ENCODE measurements around the gene SHISA7.

Gene SHISA7

GRCh38 chr19:55486971-55487923, 44.1 kb upstream of the SHISA7 start (continued):
- no peak for TF ChIP-seq ZNF610 (tag by site-specific recombination; IDR thresholded peaks at IDR 0.05; ENCODE audit: borderline replicate concordance)
- no peak for TF ChIP-seq ZNF214 (tag by site-specific recombination; IDR thresholded peaks at IDR 0.05; ENCODE audit: borderline replicate concordance)
- peak; percentile 82; the same call in 1 of the 2 replicates for TF ChIP-seq BCL11B (tag by site-specific recombination; IDR thresholded peaks at IDR 0.05; ENCODE audit: low read depth)
- TF ChIP-seq ZNF843 (tag by site-specific recombination; IDR thresholded peaks at IDR 0.05): 0 out of 2 replicates have a peak, but pooled peaks have one; percentile 27
- TF ChIP-seq, protein P1, sequence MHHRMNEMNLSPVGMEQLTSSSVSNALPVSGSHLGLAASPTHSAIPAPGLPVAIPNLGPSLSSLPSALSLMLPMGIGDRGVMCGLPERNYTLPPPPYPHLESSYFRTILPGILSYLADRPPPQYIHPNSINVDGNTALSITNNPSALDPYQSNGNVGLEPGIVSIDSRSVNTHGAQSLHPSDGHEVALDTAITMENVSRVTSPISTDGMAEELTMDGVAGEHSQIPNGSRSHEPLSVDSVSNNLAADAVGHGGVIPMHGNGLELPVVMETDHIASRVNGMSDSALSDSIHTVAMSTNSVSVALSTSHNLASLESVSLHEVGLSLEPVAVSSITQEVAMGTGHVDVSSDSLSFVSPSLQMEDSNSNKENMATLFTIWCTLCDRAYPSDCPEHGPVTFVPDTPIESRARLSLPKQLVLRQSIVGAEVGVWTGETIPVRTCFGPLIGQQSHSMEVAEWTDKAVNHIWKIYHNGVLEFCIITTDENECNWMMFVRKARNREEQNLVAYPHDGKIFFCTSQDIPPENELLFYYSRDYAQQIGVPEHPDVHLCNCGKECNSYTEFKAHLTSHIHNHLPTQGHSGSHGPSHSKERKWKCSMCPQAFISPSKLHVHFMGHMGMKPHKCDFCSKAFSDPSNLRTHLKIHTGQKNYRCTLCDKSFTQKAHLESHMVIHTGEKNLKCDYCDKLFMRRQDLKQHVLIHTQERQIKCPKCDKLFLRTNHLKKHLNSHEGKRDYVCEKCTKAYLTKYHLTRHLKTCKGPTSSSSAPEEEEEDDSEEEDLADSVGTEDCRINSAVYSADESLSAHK (tag by site-specific recombination; IDR thresholded peaks at IDR 0.05): peak; percentile 32; the same call in 1 of the 2 replicates
- no peak for TF ChIP-seq ZNF624 (tag by site-specific recombination; IDR thresholded peaks at IDR 0.05)
- peak; percentile 87 for TF ChIP-seq KLF16 (tag by site-specific recombination; IDR thresholded peaks at IDR 0.05)
- no peak for TF ChIP-seq ZNF585B (tag by site-specific recombination; IDR thresholded peaks at IDR 0.05)
- TF ChIP-seq, protein P2, sequence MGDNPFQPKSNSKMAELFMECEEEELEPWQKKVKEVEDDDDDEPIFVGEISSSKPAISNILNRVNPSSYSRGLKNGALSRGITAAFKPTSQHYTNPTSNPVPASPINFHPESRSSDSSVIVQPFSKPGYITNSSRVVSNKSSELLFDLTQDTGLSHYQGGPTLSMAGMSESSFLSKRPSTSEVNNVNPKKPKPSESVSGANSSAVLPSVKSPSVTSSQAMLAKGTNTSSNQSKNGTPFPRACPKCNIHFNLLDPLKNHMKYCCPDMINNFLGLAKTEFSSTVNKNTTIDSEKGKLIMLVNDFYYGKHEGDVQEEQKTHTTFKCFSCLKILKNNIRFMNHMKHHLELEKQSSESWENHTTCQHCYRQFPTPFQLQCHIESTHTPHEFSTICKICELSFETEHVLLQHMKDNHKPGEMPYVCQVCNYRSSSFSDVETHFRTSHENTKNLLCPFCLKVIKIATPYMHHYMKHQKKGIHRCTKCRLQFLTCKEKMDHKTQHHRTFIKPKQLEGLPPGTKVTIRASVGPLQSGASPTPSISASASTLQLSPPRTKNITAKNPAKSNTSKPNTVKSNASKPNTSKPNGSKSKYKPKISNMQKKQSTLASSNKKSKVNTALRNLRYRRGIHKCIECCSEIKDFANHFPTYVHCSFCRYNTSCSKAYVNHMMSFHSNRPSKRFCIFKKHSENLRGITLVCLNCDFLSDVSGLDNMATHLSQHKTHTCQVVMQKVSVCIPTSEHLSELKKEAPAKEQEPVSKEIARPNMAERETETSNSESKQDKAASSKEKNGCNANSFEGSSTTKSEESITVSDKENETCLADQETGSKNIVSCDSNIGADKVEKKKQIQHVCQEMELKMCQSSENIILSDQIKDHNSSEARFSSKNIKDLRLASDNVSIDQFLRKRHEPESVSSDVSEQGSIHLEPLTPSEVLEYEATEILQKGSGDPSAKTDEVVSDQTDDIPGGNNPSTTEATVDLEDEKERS (tag by site-specific recombination; IDR thresholded peaks at IDR 0.05): peak; percentile 30; the same call in 1 of the 2 replicates
- TF ChIP-seq ZEB2 (tag by site-specific recombination; IDR thresholded peaks at IDR 0.05): peak; percentile 75
- TF ChIP-seq GLIS1 (tag by site-specific recombination; IDR thresholded peaks at IDR 0.05): peak; percentile 68
- TF ChIP-seq ZNF23 (tag by site-specific recombination; IDR thresholded peaks at IDR 0.05; ENCODE audit: borderline replicate concordance): no peak
- TF ChIP-seq, protein P3, sequence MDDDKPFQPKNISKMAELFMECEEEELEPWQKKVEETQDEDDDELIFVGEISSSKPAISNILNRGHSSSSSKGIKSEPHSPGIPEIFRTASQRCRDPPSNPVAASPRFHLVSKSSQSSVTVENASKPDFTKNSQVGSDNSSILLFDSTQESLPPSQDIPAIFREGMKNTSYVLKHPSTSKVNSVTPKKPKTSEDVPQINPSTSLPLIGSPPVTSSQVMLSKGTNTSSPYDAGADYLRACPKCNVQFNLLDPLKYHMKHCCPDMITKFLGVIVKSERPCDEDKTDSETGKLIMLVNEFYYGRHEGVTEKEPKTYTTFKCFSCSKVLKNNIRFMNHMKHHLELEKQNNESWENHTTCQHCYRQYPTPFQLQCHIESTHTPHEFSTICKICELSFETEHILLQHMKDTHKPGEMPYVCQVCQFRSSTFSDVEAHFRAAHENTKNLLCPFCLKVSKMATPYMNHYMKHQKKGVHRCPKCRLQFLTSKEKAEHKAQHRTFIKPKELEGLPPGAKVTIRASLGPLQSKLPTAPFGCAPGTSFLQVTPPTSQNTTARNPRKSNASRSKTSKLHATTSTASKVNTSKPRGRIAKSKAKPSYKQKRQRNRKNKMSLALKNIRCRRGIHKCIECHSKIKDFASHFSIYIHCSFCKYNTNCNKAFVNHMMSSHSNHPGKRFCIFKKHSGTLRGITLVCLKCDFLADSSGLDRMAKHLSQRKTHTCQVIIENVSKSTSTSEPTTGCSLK (tag by site-specific recombination; IDR thresholded peaks at IDR 0.05): no peak
- no peak for TF ChIP-seq ZSCAN16 (tag by site-specific recombination; IDR thresholded peaks at IDR 0.05)
- TF ChIP-seq, protein P4, sequence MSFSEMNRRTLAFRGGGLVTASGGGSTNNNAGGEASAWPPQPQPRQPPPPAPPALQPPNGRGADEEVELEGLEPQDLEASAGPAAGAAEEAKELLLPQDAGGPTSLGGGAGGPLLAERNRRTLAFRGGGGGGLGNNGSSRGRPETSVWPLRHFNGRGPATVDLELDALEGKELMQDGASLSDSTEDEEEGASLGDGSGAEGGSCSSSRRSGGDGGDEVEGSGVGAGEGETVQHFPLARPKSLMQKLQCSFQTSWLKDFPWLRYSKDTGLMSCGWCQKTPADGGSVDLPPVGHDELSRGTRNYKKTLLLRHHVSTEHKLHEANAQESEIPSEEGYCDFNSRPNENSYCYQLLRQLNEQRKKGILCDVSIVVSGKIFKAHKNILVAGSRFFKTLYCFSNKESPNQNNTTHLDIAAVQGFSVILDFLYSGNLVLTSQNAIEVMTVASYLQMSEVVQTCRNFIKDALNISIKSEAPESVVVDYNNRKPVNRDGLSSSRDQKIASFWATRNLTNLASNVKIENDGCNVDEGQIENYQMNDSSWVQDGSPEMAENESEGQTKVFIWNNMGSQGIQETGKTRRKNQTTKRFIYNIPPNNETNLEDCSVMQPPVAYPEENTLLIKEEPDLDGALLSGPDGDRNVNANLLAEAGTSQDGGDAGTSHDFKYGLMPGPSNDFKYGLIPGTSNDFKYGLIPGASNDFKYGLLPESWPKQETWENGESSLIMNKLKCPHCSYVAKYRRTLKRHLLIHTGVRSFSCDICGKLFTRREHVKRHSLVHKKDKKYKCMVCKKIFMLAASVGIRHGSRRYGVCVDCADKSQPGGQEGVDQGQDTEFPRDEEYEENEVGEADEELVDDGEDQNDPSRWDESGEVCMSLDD (tag by site-specific recombination; IDR thresholded peaks at IDR 0.05): peak; percentile 76
- TF ChIP-seq ZNF548 (tag by site-specific recombination; IDR thresholded peaks at IDR 0.05): 0 out of 2 replicates have a peak, but pooled peaks have one; percentile 30
- no peak for TF ChIP-seq ZNF174 (tag by site-specific recombination; IDR thresholded peaks at IDR 0.05)
- no peak for TF ChIP-seq MEIS1 (CRISPR knock-in tag; IDR thresholded peaks at IDR 0.05; ENCODE audit: borderline replicate concordance)
- TF ChIP-seq ZBTB11 (tag by site-specific recombination; conservative IDR thresholded peaks at IDR 0.05; ENCODE audit: low read depth): no peak
